PFSK-1 (cell line): ENCODE measurements around the gene PPP1CB.

Source experiments
- FOXP2 ChIP-seq: optimal IDR thresholded peaks from 2 replicates; pipeline ENCODE3; 2011; ENCODE audit warnings: borderline replicate concordance, control low read depth, inconsistent platforms; ENCODE audit not compliant: insufficient read depth; ENCODE audit errors: extremely low read length, extremely low read depth
- POLR2AphosphoS5 ChIP-seq: IDR thresholded peaks from 2 replicates; pipeline ENCODE4 v1.6.1; 2012; ENCODE audit warnings: low read depth, mild to moderate bottlenecking, control low read depth, low read length, moderate library complexity
- SIN3A ChIP-seq: IDR thresholded peaks from 2 replicates; pipeline ENCODE4 v1.6.1; 2012; ENCODE audit warnings: mild to moderate bottlenecking, low read length, moderate library complexity, borderline replicate concordance; ENCODE audit not compliant: insufficient read depth
- TAF1 ChIP-seq: IDR thresholded peaks from 2 replicates; pipeline ENCODE4 v1.6.1; 2012; ENCODE audit warnings: low read length, control low read depth, borderline replicate concordance; ENCODE audit not compliant: insufficient read depth
- TF ChIP-seq, protein P1 (sequence below), 2 experiments: IDR thresholded peaks; 2 replicates each; pipeline versions ENCODE4 v1.6.1 to v1.8.0; 2011 to 2012; ENCODE audit warnings: low read depth in 2 of 2, low read length in 2 of 2, control low read depth in 1 of 2, inconsistent platforms in 1 of 2, mild to moderate bottlenecking in 1 of 2, moderate library complexity in 1 of 2; ENCODE audit not compliant: insufficient read depth in 1 of 2

Gene PPP1CB

DNA sequence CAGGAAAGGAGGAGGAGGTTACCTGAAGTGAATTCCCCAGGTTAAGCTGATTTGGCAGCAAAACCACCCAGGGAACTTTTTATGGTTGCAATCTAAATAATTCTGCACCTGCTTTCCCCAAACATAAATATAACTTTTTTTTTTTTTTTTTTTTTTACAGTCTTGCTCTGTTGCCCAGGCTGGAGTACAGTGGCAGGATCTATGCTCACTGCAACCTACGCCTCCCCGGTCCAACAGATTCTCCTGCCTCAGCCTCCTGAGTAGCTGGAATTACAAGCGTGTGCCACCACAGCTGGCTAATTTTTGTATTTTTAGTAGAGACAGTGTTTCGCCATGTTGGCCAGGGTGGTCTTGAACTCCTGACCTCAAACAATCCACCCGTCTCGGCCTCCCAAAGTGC lies 16.1 kb upstream of the PPP1CB start:
- TF ChIP-seq TAF1 (no peak), SIN3A (no peak), FOXP2 (no peak), POLR2AphosphoS5 (no peak)
- TF ChIP-seq, protein P1, sequence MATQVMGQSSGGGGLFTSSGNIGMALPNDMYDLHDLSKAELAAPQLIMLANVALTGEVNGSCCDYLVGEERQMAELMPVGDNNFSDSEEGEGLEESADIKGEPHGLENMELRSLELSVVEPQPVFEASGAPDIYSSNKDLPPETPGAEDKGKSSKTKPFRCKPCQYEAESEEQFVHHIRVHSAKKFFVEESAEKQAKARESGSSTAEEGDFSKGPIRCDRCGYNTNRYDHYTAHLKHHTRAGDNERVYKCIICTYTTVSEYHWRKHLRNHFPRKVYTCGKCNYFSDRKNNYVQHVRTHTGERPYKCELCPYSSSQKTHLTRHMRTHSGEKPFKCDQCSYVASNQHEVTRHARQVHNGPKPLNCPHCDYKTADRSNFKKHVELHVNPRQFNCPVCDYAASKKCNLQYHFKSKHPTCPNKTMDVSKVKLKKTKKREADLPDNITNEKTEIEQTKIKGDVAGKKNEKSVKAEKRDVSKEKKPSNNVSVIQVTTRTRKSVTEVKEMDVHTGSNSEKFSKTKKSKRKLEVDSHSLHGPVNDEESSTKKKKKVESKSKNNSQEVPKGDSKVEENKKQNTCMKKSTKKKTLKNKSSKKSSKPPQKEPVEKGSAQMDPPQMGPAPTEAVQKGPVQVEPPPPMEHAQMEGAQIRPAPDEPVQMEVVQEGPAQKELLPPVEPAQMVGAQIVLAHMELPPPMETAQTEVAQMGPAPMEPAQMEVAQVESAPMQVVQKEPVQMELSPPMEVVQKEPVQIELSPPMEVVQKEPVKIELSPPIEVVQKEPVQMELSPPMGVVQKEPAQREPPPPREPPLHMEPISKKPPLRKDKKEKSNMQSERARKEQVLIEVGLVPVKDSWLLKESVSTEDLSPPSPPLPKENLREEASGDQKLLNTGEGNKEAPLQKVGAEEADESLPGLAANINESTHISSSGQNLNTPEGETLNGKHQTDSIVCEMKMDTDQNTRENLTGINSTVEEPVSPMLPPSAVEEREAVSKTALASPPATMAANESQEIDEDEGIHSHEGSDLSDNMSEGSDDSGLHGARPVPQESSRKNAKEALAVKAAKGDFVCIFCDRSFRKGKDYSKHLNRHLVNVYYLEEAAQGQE (IDR thresholded peaks at IDR 0.05; ENCODE audit: insufficient read depth in 1 of 2, low read depth in 2 of 2, low read length in 2 of 2) = no peak

DNA sequence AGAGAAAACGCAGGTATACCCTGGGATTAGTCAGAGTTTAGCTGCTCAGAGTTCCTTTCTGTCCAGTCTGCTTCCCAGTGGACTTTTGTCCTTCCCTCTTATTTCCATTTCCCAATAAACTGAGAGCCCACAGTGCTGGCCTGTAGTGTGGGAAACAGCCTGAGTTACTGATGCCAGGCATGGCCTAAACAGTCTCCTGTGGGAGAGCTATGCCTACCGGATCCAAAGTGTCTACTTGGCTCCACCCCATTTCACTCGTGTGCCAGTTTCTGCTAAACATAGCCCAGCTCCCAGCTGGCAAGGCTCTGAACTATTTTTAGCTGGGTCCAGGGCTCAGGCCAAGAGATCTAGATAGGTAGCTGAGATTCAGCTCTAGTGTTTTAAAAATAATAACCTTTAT lies 15.6 kb upstream of the PPP1CB start:
- TF ChIP-seq FOXP2 (no peak), SIN3A (no peak), TAF1 (no peak)

DNA sequence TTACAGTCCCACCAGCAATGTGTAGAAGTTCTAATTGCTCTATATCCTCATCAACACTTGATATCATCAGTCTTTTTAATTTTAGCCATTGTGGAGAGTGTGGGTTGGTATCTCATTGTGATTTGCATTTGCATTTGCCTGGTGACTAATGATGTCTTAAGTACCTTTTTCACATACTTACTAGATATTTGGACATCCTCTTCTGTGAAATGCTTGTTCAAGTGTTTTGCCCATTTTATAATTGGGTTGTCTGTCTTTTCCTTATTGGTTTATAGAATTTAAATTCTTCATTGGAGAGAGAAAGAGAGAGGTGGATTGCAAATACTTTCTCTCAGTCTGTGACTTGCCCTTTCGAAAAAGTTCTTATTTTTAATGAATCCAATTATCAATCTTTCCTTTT lies 14.0 kb upstream of the PPP1CB start:
- TF ChIP-seq, protein P1 (IDR thresholded peaks at IDR 0.05; ENCODE audit: insufficient read depth in 1 of 2, low read depth in 2 of 2, low read length in 2 of 2) = no peak
- TF ChIP-seq POLR2AphosphoS5 (no peak), SIN3A (no peak), TAF1 (no peak), FOXP2 (no peak)

DNA sequence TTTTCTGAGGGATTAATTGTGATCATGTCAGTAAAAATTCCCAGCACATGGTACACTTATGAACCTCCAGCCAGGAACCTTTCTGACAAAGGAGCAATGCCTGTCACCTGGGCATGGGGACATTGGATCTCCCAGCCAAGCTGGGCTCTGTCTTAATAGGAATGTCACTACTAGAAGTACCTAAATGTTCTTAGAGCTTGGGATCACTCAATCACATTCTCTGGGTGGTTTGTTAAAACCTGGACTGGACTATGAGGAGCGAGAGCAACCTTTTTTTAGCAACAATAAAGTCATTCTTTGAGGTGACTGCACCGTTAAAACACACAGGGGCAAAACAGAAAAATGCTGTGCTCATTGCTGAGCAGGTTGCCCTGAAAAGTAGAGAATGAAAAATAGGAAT lies 6.4 kb upstream of the PPP1CB start:
- TF ChIP-seq FOXP2 (no peak), POLR2AphosphoS5 (no peak), SIN3A (no peak), TAF1 (no peak)
- TF ChIP-seq, protein P1 (IDR thresholded peaks at IDR 0.05; ENCODE audit: insufficient read depth in 1 of 2, low read depth in 2 of 2, low read length in 2 of 2) = no peak

DNA sequence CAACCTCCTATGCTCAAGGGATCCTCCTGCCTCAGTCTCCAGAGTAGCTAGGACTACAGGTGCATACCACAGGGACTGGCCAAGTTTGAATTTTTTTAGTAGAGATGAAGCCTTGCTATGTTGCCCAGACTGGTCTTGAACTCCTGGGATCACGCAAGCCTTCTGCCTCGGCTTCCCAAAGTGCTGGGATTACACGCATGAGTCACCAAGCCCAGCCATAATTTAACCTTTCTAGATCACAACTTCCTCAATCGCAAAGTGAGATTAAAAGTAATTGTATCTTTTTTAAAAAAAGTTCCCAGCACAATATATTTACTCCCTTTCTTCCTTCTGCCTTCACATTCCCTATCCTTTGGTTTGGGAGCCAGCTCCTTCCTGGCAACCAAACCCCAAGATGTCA lies 5.8 kb upstream of the PPP1CB start:
- TF ChIP-seq, protein P1 (IDR thresholded peaks at IDR 0.05; ENCODE audit: insufficient read depth in 1 of 2, low read depth in 2 of 2, low read length in 2 of 2) = no peak
- TF ChIP-seq POLR2AphosphoS5 (no peak), TAF1 (no peak), FOXP2 (no peak), SIN3A (no peak)
